IMR-90 (cell line): ENCODE data around the gene KCNJ6.

Experiments used
- CHD1 ChIP-seq: IDR thresholded peaks from 2 replicates; pipeline ENCODE4 v1.6.1; 2012; ENCODE audit warnings: low read depth, low read length, improper control_type of control experiment
- MAFK ChIP-seq: IDR thresholded peaks from 2 replicates; pipeline ENCODE4 v1.6.1; 2012; ENCODE audit warnings: low read depth, low read length, improper control_type of control experiment
- POLR2A ChIP-seq: IDR thresholded peaks from 2 replicates; pipeline ENCODE4 v1.6.1; 2012; ENCODE audit warnings: mild to moderate bottlenecking, low read depth, low read length
- RAD21 ChIP-seq: IDR thresholded peaks from 2 replicates; pipeline ENCODE4 v1.6.1; 2012; ENCODE audit warnings: low read length, improper control_type of control experiment
- TF ChIP-seq, protein P1 (sequence below): conservative IDR thresholded peaks from 2 replicates; pipeline ENCODE4 v1.5.1; 2012; ENCODE audit warnings: mild to moderate bottlenecking, low read depth, low read length, improper control_type of control experiment

DNA sequence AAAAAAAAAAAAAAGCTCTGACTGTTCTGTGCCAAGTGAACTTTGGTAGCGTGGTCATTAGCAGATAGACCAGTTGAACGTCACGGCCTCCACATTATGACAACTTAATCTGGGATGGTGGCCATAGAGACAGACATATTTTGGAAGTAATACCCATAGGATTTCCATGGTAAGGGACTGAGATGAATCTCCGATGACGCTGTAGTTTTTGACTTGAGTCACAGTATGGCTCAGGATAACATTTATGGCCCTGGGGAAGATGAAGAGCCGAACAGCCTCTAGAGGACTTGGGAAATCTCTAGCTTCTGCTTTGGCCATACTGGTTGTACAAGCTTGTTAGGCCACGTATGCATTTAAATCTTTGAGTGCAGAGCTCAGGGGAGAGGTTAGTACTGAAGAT, 214.0 kb downstream of the KCNJ6 start:
- no peak for TF ChIP-seq CHD1
- TF ChIP-seq, protein P1, sequence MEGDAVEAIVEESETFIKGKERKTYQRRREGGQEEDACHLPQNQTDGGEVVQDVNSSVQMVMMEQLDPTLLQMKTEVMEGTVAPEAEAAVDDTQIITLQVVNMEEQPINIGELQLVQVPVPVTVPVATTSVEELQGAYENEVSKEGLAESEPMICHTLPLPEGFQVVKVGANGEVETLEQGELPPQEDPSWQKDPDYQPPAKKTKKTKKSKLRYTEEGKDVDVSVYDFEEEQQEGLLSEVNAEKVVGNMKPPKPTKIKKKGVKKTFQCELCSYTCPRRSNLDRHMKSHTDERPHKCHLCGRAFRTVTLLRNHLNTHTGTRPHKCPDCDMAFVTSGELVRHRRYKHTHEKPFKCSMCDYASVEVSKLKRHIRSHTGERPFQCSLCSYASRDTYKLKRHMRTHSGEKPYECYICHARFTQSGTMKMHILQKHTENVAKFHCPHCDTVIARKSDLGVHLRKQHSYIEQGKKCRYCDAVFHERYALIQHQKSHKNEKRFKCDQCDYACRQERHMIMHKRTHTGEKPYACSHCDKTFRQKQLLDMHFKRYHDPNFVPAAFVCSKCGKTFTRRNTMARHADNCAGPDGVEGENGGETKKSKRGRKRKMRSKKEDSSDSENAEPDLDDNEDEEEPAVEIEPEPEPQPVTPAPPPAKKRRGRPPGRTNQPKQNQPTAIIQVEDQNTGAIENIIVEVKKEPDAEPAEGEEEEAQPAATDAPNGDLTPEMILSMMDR = no peak
- TF ChIP-seq RAD21 = no peak
- TF ChIP-seq POLR2A = no peak
- TF ChIP-seq MAFK = no peak
